Measurements from ENCODE around the gene VWA5B1. TPM values are rescaled to one million over a fixed set of nuclear protein-coding genes. Genes with fewer than 3 reads are reported as not detected.

VWA5B1 gene
- total RNA-seq, 1 donor from 2014 or later: 1.9 TPM

- Mint-ChIP-seq H3K27ac (peak overlapping the region; percentile 16), H3K4me1 (ENCODE audit: unreplicated experiment) (peaks cover 24% of the 10 kb centered on the region), H3K4me3 (peak overlapping the region; percentile 81), H3K9me3 (no peaks in the 10 kb centered on the region), H3K27me3 (peaks cover 55% of the 10 kb centered on the region), H3K36me3 (no peaks in the 10 kb centered on the region)
- no peak for DNase-seq (ENCODE audit: extremely low spot score, unreplicated experiment)
- no peak for TF ChIP-seq CTCF (conservative IDR thresholded peaks at IDR 0.05)
Measured at GRCh38 chr1:20291645-20292084, 990 bp downstream of the VWA5B1 start.

- Mint-ChIP-seq H3K4me3 (no peak overlapping the region), H3K27ac (no peak overlapping the region), H3K36me3 (no peaks in the 10 kb centered on the region), H3K9me3 (no peaks in the 10 kb centered on the region), H3K4me1 (ENCODE audit: unreplicated experiment) (no peaks in the 10 kb centered on the region), H3K27me3 (peaks cover 36% of the 10 kb centered on the region)
- no peak for DNase-seq (ENCODE audit: extremely low spot score, unreplicated experiment)
- TF ChIP-seq CTCF (conservative IDR thresholded peaks at IDR 0.05): no peak
Measured at GRCh38 chr1:20298626-20299025, 8.0 kb downstream of the VWA5B1 start.

DNA sequence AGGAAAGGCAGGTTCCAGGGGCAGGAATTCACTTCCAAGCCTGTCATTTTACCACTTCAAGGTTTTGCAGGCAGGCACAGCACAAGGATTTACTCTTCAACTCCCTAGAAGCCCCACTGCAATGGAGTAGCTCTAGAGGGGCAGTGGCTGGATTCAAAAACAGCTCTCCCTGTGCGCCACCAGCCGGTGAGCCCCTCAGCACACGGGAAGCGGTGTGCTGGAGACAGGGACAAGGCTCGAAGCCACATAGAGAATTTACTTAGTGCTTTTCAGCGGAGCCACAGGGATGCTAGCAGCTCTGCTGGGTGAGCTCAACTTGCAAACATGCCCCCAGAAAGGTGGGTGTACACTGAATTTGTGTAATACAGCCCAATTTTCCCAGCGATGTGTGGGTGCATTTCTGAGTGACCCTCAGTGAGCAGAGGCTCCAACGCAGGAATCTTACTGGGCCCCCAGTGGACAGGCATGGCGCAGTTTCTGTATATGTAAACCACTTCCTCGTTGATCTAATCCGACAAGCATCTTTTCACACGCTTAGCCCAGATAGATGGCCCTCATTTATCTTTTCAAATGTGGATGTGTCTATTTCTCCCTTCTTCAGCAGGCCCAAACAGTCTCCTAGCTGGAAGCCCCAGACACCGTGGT is 10.9 kb downstream of the VWA5B1 start:
- H3K27ac Mint-ChIP-seq: no peak overlapping the region

GRCh38 chr1:20302108-20302471 is 11.4 kb downstream of the VWA5B1 start:
- H3K27me3 Mint-ChIP-seq: peaks cover 44% of the 10 kb centered on the region
- no peak overlapping the region for H3K4me3 Mint-ChIP-seq
- TF ChIP-seq CTCF (conservative IDR thresholded peaks at IDR 0.05): no peak

More for the DNA sequence above, 10.9 kb downstream of the VWA5B1 start:
- DNase-seq (ENCODE audit: extremely low spot score, unreplicated experiment): no peak
- no peak for TF ChIP-seq CTCF (conservative IDR thresholded peaks at IDR 0.05)
- Mint-ChIP-seq H3K36me3 (no peaks in the 10 kb centered on the region), H3K27me3 (peaks cover 46% of the 10 kb centered on the region), H3K4me3 (no peak overlapping the region), H3K4me1 (ENCODE audit: unreplicated experiment) (no peaks in the 10 kb centered on the region), H3K9me3 (no peaks in the 10 kb centered on the region)

GRCh38 chr1:20307026-20307425 is 16.4 kb downstream of the VWA5B1 start:
- no peak overlapping the region for H3K4me3 Mint-ChIP-seq
- TF ChIP-seq CTCF (conservative IDR thresholded peaks at IDR 0.05): no peak
- H3K9me3 Mint-ChIP-seq: no peaks in the 10 kb centered on the region
- no peaks in the 10 kb centered on the region for H3K36me3 Mint-ChIP-seq
- no peak overlapping the region for H3K27ac Mint-ChIP-seq
- no peaks in the 10 kb centered on the region for H3K4me1 Mint-ChIP-seq (ENCODE audit: unreplicated experiment)
- peaks cover 36% of the 10 kb centered on the region for H3K27me3 Mint-ChIP-seq
- no peak for DNase-seq (ENCODE audit: extremely low spot score, unreplicated experiment)

More at GRCh38 chr1:20302108-20302471, 11.4 kb downstream of the VWA5B1 start:
- no peaks in the 10 kb centered on the region for H3K4me1 Mint-ChIP-seq (ENCODE audit: unreplicated experiment)
- H3K27ac Mint-ChIP-seq: no peak overlapping the region
- no peak for DNase-seq (ENCODE audit: extremely low spot score, unreplicated experiment)
- H3K9me3 Mint-ChIP-seq: no peaks in the 10 kb centered on the region
- no peaks in the 10 kb centered on the region for H3K36me3 Mint-ChIP-seq

All from type B pancreatic cell (in vitro differentiated cells).